Activated CD4-positive, CD25-positive, alpha-beta regulatory T cell (primary cell): ENCODE results near the gene YLPM1.

Experiments used
- DNase-seq, 4 experiments: peaks; one replicate each; lab custom pipeline; 2025; lab: John Stamatoyannopoulos, UW

Gene YLPM1

GRCh38 chr14:74786796-74787315 lies 23.7 kb downstream of the YLPM1 start:
- DNase-seq = no peak

GRCh38 chr14:74792249-74793039 lies 29.3 kb downstream of the YLPM1 start:
- DNase-seq = no peak

GRCh38 chr14:74793506-74794155 lies 30.5 kb downstream of the YLPM1 start:
- no peak for DNase-seq

GRCh38 chr14:74794947-74795346 lies 31.8 kb downstream of the YLPM1 start:
- DNase-seq = no peak

GRCh38 chr14:74799765-74800164 lies 36.6 kb downstream of the YLPM1 start:
- DNase-seq = no peak

- DNase-seq = no peak
Measured at GRCh38 chr14:74800780-74801179, 37.7 kb downstream of the YLPM1 start.

GRCh38 chr14:74801396-74801795 lies 38.3 kb downstream of the YLPM1 start:
- DNase-seq = no peak

GRCh38 chr14:74804219-74804825 lies 41.2 kb downstream of the YLPM1 start:
- no peak for DNase-seq

GRCh38 chr14:74807853-74808545 lies 44.9 kb downstream of the YLPM1 start:
- no peak for DNase-seq

GRCh38 chr14:74816124-74816523 lies 53.0 kb downstream of the YLPM1 start:
- no peak for DNase-seq

GRCh38 chr14:74820288-74820687 lies 57.2 kb downstream of the YLPM1 start:
- DNase-seq = no peak

GRCh38 chr14:74821267-74821915 lies 58.3 kb downstream of the YLPM1 start:
- no peak for DNase-seq

- no peak for DNase-seq
Measured at GRCh38 chr14:74824997-74825396, 61.9 kb downstream of the YLPM1 start.

- no peak for DNase-seq
Measured at GRCh38 chr14:74826574-74826973, 63.5 kb downstream of the YLPM1 start.

- no peak for DNase-seq
Measured at GRCh38 chr14:74829251-74829650, 66.1 kb downstream of the YLPM1 start.

- DNase-seq = no peak
Measured at GRCh38 chr14:74832849-74833248, 69.7 kb downstream of the YLPM1 start.

- no peak for DNase-seq
Measured at GRCh38 chr14:74834692-74835392, 71.7 kb downstream of the YLPM1 start.

GRCh38 chr14:74835645-74836250 lies 72.6 kb downstream of the YLPM1 start:
- no peak for DNase-seq

GRCh38 chr14:74836251-74836960 lies 73.3 kb downstream of the YLPM1 start:
- DNase-seq = no peak

- DNase-seq = no peak
Measured at GRCh38 chr14:74838166-74838565, 75.0 kb downstream of the YLPM1 start.
